Neural crest cell (in vitro differentiated cells): ENCODE measurements around the gene FAM53C. TPM values are rescaled to one million over a fixed set of nuclear protein-coding genes. Genes with fewer than 3 reads are reported as not detected.
A peak's percentile ranks its signal among the peaks of the same experiment; 100 is the strongest.

Experiments
- DNase-seq: peaks from one replicate; pipeline ENCODE4 v3.0.0; 2021; ENCODE audit warnings: low read depth, mixed read lengths, low spot score
- H3K27ac Mint-ChIP-seq: one replicate; pipeline ENCODE4 v1.8.0; 2021; ENCODE audit warnings: mild to moderate bottlenecking, mixed read lengths; ENCODE audit not compliant: unreplicated experiment
- H3K27me3 Mint-ChIP-seq: 2 replicates; pipeline ENCODE4 v1.8.0; 2021; ENCODE audit warnings: low read depth, mild to moderate bottlenecking, mixed read lengths
- H3K36me3 Mint-ChIP-seq: 2 replicates; pipeline ENCODE4 v1.8.0; 2021; ENCODE audit warnings: low read depth, mild to moderate bottlenecking, mixed read lengths
- H3K4me1 Mint-ChIP-seq: 2 replicates; pipeline ENCODE4 v1.8.0; 2021; ENCODE audit warnings: mixed read lengths
- H3K4me3 Mint-ChIP-seq: one replicate; pipeline ENCODE4 v1.8.0; 2021; ENCODE audit warnings: mild to moderate bottlenecking, mixed read lengths
- H3K9me3 Mint-ChIP-seq: 2 replicates; pipeline ENCODE4 v1.8.0; 2021; ENCODE audit warnings: mixed read lengths
- CTCF ChIP-seq: fragments of 200-600 bp; sonication (generic); conservative IDR thresholded peaks from 2 replicates; pipeline ENCODE4 v1.5.0; 2021; ENCODE audit warnings: antibody characterized with exemption, mild to moderate bottlenecking
- total RNA-seq: library from RNA; stranded (reverse); gene quantifications from 2 replicates; pipeline ENCODE4 v1.2.1, GENCODE V29; 2021

The FAM53C gene
- total RNA-seq, 1 donor from 2014 or later: 66.8 TPM

- no peak for DNase-seq
- H3K4me3 Mint-ChIP-seq: no peak overlapping the region
- H3K9me3 Mint-ChIP-seq: no peaks in the 10 kb centered on the region
- no peak for TF ChIP-seq CTCF
- no peak overlapping the region for H3K27ac Mint-ChIP-seq
- H3K36me3 Mint-ChIP-seq: no peaks in the 10 kb centered on the region
- H3K27me3 Mint-ChIP-seq: no peaks in the 10 kb centered on the region
- peaks cover 18% of the 10 kb centered on the region for H3K4me1 Mint-ChIP-seq
Observed at GRCh38 chr5:138369261-138369660, 31.2 kb downstream of the FAM53C start.

GRCh38 chr5:138369706-138370105, 31.6 kb downstream of the FAM53C start:
- H3K27ac Mint-ChIP-seq: no peak overlapping the region
- no peak overlapping the region for H3K4me3 Mint-ChIP-seq
- no peak for DNase-seq
- H3K4me1 Mint-ChIP-seq: peaks cover 14% of the 10 kb centered on the region
- TF ChIP-seq CTCF: no peak
- H3K9me3 Mint-ChIP-seq: no peaks in the 10 kb centered on the region
- H3K27me3 Mint-ChIP-seq: no peaks in the 10 kb centered on the region
- no peaks in the 10 kb centered on the region for H3K36me3 Mint-ChIP-seq

- H3K9me3 Mint-ChIP-seq: no peaks in the 10 kb centered on the region
- no peak overlapping the region for H3K4me3 Mint-ChIP-seq
- no peak overlapping the region for H3K27ac Mint-ChIP-seq
- no peaks in the 10 kb centered on the region for H3K36me3 Mint-ChIP-seq
- H3K4me1 Mint-ChIP-seq: peaks cover 14% of the 10 kb centered on the region
- no peak for TF ChIP-seq CTCF
- H3K27me3 Mint-ChIP-seq: no peaks in the 10 kb centered on the region
- DNase-seq: no peak
Observed at GRCh38 chr5:138370537-138370936, 32.5 kb downstream of the FAM53C start.

GRCh38 chr5:138371454-138371853, 33.4 kb downstream of the FAM53C start:
- peaks cover 9% of the 10 kb centered on the region for H3K4me1 Mint-ChIP-seq
- no peaks in the 10 kb centered on the region for H3K36me3 Mint-ChIP-seq
- no peak overlapping the region for H3K27ac Mint-ChIP-seq
- no peaks in the 10 kb centered on the region for H3K9me3 Mint-ChIP-seq
- no peak overlapping the region for H3K4me3 Mint-ChIP-seq
- H3K27me3 Mint-ChIP-seq: no peaks in the 10 kb centered on the region
- TF ChIP-seq CTCF: no peak
- DNase-seq: no peak

GRCh38 chr5:138372225-138372624, 34.2 kb downstream of the FAM53C start:
- DNase-seq: no peak
- peaks cover 2% of the 10 kb centered on the region for H3K36me3 Mint-ChIP-seq
- H3K4me1 Mint-ChIP-seq: peaks cover 9% of the 10 kb centered on the region
- TF ChIP-seq CTCF: no peak
- H3K4me3 Mint-ChIP-seq: no peak overlapping the region
- no peak overlapping the region for H3K27ac Mint-ChIP-seq
- H3K27me3 Mint-ChIP-seq: no peaks in the 10 kb centered on the region
- H3K9me3 Mint-ChIP-seq: no peaks in the 10 kb centered on the region

GRCh38 chr5:138372653-138373052, 34.6 kb downstream of the FAM53C start:
- Mint-ChIP-seq H3K4me1 (peaks cover 9% of the 10 kb centered on the region), H3K36me3 (peaks cover 2% of the 10 kb centered on the region), H3K27me3 (no peaks in the 10 kb centered on the region), H3K4me3 (no peak overlapping the region), H3K27ac (peak overlapping the region; percentile 10), H3K9me3 (no peaks in the 10 kb centered on the region)
- no peak for TF ChIP-seq CTCF
- DNase-seq: no peak
